ACC112 (cell line): ENCODE data around the gene FRMD4A.
"Not testable (repeated sequence)": the region's sequence is repeated elsewhere in the genome, so short reads cannot be mapped to it uniquely, and the experiment has no call there.

ENCODE experiments used
- H2AFZ ChIP-seq: fragments of 200-600 bp; sonication (generic); one replicate; pipeline ENCODE4 v1.6.0; 2017; ENCODE audit warnings: antibody characterized with exemption, low read length; ENCODE audit not compliant: unreplicated experiment
- H3K27ac ChIP-seq: fragments of 200-600 bp; sonication (generic); 2 replicates; pipeline ENCODE4 v1.5.1; 2014; ENCODE audit warnings: low read depth, mild to moderate bottlenecking, antibody characterized with exemption, low read length, moderate library complexity
- H3K27me3 ChIP-seq: fragments of 200-600 bp; sonication (generic); 2 replicates; pipeline ENCODE4 v1.6.1; 2014; ENCODE audit warnings: mild to moderate bottlenecking, antibody characterized with exemption, low read length, moderate library complexity, mixed read lengths; ENCODE audit not compliant: insufficient read depth
- H3K36me3 ChIP-seq: fragments of 200-600 bp; sonication (generic); 2 replicates; pipeline ENCODE4 v1.6.1; 2016; ENCODE audit warnings: mild to moderate bottlenecking, antibody characterized with exemption, low read length, moderate library complexity, mixed read lengths; ENCODE audit not compliant: insufficient read depth
- H3K4me1 ChIP-seq: fragments of 200-600 bp; sonication (generic); one replicate; pipeline ENCODE4 v1.6.1; 2016; ENCODE audit warnings: low read length, mixed read lengths; ENCODE audit not compliant: insufficient read depth, unreplicated experiment, control insufficient read depth
- H3K4me3 ChIP-seq: fragments of 200-600 bp; sonication (generic); 2 replicates; pipeline ENCODE4 v1.5.1; 2014; ENCODE audit warnings: mild to moderate bottlenecking, low read depth, low read length
- H3K79me2 ChIP-seq: fragments of 200-600 bp; sonication (generic); one replicate; pipeline ENCODE4 v1.6.0; 2016; ENCODE audit warnings: low read length; ENCODE audit not compliant: control insufficient read depth, unreplicated experiment, insufficient read depth

FRMD4A gene

DNA sequence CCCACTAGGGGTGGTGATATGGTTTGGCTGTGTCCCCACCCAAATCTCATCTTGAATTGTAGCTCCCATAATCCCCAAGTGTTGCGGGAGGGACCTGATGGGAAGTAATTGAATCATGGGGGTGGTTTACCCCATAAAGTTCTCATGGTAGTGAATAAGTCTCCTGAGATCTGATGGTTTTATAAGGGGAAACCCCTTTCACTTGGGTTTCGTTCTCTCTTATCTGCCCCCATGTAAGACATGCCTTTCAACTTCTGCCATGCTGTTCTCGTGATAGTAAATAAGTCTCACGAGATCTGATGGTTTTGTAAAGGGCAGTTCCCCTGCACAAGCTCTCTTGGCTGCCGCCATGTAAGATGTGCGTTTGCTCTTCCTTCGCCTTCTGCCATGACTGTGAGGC lies 117.0 kb downstream of the FRMD4A start:
- not testable (repeated sequence) for H3K4me3 ChIP-seq, H3K27ac ChIP-seq, H3K4me1 ChIP-seq, H3K79me2 ChIP-seq, H2AFZ ChIP-seq, H3K36me3 ChIP-seq
- H3K27me3 ChIP-seq: peaks cover 39% of the 10 kb centered on the region

GRCh38 chr10:14211610-14212009 lies 119.1 kb downstream of the FRMD4A start:
- H2AFZ ChIP-seq: no peak overlapping the region
- H3K27me3 ChIP-seq: peaks cover 31% of the 10 kb centered on the region
- no peaks in the 10 kb centered on the region for H3K79me2 ChIP-seq
- no peaks in the 10 kb centered on the region for H3K4me1 ChIP-seq
- no peak overlapping the region for H3K27ac ChIP-seq
- H3K4me3 ChIP-seq: no peak overlapping the region
- no peaks in the 10 kb centered on the region for H3K36me3 ChIP-seq

GRCh38 chr10:14208231-14208630 lies 122.5 kb downstream of the FRMD4A start:
- Histone ChIP-seq H3K27ac (no peak overlapping the region), H3K4me1 (no peaks in the 10 kb centered on the region), H2AFZ (no peak overlapping the region), H3K4me3 (no peak overlapping the region), H3K79me2 (no peaks in the 10 kb centered on the region), H3K36me3 (no peaks in the 10 kb centered on the region), H3K27me3 (peaks cover 17% of the 10 kb centered on the region; the same call in 1 of the 2 replicates)

GRCh38 chr10:14205233-14205632 lies 125.5 kb downstream of the FRMD4A start:
- peaks cover 19% of the 10 kb centered on the region; the same call in 1 of the 2 replicates for H3K27me3 ChIP-seq
- H3K79me2 ChIP-seq: no peaks in the 10 kb centered on the region
- H3K27ac ChIP-seq: no peak overlapping the region
- H2AFZ ChIP-seq: no peak overlapping the region
- no peak overlapping the region for H3K4me3 ChIP-seq
- H3K4me1 ChIP-seq: no peaks in the 10 kb centered on the region
- H3K36me3 ChIP-seq: no peaks in the 10 kb centered on the region

DNA sequence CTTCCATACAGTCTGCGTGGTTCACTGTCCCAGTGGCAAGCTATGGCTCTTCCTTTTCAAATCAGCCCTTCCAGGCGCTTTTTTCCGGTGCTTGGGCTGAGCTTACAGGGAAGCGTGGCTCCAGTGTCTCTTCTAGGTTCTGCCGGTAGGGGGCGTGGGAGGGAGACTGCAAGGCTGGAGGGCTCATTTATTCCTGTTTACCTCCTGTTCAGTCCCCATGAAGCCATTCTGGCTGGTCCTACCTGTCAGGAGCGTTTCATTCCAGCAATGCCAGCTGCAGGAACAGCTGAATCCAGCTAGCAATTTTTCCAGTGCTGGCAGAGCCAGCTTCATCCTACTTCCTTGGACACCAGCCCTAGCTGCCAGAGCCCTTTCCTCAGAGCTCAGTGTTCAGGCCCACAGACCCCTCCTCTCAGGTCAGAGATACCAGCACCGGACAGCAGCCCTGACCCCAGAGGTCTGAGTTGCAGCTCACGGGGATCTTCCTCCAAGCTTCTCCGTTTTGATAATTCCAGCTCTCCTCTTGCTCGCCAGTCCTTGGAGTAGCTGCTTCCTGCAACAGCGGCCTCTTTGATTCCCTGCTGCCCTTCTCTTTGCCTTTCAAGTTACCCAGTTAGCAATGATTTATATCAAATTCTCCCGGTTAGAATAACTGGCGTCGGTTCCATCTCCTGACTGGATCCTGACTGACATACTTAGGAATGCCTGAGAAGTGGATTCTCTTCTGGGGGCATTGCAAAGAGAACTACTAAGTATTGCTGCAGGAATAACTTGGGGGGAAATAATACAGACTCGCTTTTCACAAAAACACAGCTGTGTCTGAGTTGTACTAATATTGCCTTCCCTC lies 129.8 kb downstream of the FRMD4A start:
- H3K4me1 ChIP-seq: no peaks in the 10 kb centered on the region
- no peaks in the 10 kb centered on the region for H3K79me2 ChIP-seq
- H3K27me3 ChIP-seq: peaks cover 39% of the 10 kb centered on the region
- no peak overlapping the region for H3K4me3 ChIP-seq
- no peaks in the 10 kb centered on the region for H3K36me3 ChIP-seq
- no peak overlapping the region for H3K27ac ChIP-seq
- no peak overlapping the region for H2AFZ ChIP-seq

- peaks cover 52% of the 10 kb centered on the region for H3K27me3 ChIP-seq
- H3K79me2 ChIP-seq, H3K36me3 ChIP-seq, H2AFZ ChIP-seq, H3K4me3 ChIP-seq, H3K4me1 ChIP-seq, H3K27ac ChIP-seq: not testable (repeated sequence)
Observed at GRCh38 chr10:14199098-14199497, 131.6 kb downstream of the FRMD4A start.

DNA sequence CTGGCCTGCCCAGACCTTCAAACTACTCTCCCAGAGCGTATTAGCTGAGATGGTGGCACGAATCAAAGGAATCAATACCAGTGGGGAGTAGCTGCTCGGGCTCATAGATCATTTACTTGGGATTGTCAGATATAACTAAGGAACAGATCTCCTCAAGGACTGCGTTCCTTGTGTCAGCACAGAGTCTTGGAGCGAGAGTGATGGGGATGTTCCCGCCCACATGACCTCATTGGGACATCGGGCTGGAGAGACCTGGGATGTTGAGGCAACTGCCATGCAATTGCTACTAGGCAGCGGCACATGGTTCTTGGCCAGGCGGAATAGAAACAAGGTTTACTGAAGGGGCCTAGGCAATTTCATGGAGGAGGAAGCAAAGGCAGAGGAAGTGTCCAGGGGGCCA lies 132.6 kb downstream of the FRMD4A start:
- Histone ChIP-seq H3K27ac (no peak overlapping the region), H3K27me3 (peaks cover 53% of the 10 kb centered on the region), H2AFZ (no peak overlapping the region), H3K4me1 (no peaks in the 10 kb centered on the region), H3K36me3 (no peaks in the 10 kb centered on the region), H3K79me2 (no peaks in the 10 kb centered on the region), H3K4me3 (no peak overlapping the region)

- Histone ChIP-seq H3K27ac (no peak overlapping the region), H3K36me3 (no peaks in the 10 kb centered on the region), H3K4me1 (no peaks in the 10 kb centered on the region), H3K27me3 (peaks cover 65% of the 10 kb centered on the region), H2AFZ (no peak overlapping the region), H3K4me3 (no peak overlapping the region), H3K79me2 (no peaks in the 10 kb centered on the region)
Observed at GRCh38 chr10:14196113-14196512, 134.6 kb downstream of the FRMD4A start.

DNA sequence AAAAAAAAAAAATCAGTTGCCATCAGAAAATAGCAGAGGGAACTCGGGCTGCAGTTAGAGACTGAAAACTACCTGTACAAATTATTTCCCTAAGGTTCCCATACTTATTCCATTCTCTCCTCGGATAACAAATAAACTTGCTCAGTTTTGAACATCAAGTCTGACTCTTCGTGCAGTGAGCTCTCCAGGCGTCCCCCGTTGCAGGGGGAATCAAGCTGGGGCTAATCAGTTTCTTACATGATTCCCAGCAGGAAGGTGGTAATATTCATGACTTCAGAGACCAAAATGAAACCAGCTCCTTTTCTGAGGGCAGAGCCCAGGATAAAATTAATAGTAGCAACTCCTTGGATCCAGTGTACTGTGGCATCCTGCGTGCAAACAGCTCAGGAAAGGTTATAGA lies 135.3 kb downstream of the FRMD4A start:
- no peaks in the 10 kb centered on the region for H3K79me2 ChIP-seq
- no peak overlapping the region for H3K4me3 ChIP-seq
- H3K27ac ChIP-seq: no peak overlapping the region
- H3K27me3 ChIP-seq: peaks cover 68% of the 10 kb centered on the region
- no peaks in the 10 kb centered on the region for H3K36me3 ChIP-seq
- no peaks in the 10 kb centered on the region for H3K4me1 ChIP-seq
- no peak overlapping the region for H2AFZ ChIP-seq

DNA sequence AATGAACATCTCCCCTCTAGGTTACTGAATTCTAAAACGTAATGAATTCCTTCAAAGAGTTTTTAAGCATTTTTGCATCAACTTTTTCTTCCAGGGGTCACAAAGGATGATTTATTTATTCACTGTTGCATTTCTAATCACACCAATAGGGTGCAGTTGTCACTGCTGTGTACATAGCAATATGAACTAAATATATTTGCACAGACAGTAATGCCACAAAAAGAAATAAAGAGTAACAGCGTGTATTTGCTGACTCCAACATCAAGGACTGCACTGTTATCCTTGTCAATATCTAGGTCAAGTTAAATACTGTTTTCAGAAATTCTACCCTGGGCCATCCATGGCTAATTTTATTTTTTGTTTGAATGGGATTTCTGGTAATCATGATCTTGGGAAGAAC lies 138.0 kb downstream of the FRMD4A start:
- Histone ChIP-seq H3K79me2 (no peaks in the 10 kb centered on the region), H2AFZ (no peak overlapping the region), H3K4me3 (no peak overlapping the region), H3K36me3 (no peaks in the 10 kb centered on the region), H3K27ac (no peak overlapping the region), H3K27me3 (peaks cover 80% of the 10 kb centered on the region), H3K4me1 (no peaks in the 10 kb centered on the region)

- Histone ChIP-seq H3K27me3 (peaks cover 86% of the 10 kb centered on the region), H3K4me1 (no peaks in the 10 kb centered on the region), H3K4me3 (no peak overlapping the region), H3K27ac (no peak overlapping the region), H3K36me3 (no peaks in the 10 kb centered on the region), H3K79me2 (no peaks in the 10 kb centered on the region), H2AFZ (no peak overlapping the region)
Observed at GRCh38 chr10:14191871-14192270, 138.9 kb downstream of the FRMD4A start.
